Gastroesophageal sphincter (tissue), 4 donors: ENCODE results near the gene COL4A2. TPM values are rescaled to one million over a fixed set of nuclear protein-coding genes. Genes with fewer than 3 reads are reported as not detected.

ENCODE experiments used
- ATAC-seq: fragments of 150-250 bp; one replicate; pipeline ENCODE4 v1.9.1; 2016; ENCODE audit warnings: mild to moderate bottlenecking, moderate library complexity
- H3K27ac ChIP-seq, 4 donors: fragments of 200-600 bp; sonication (generic) in 3 of 4; 1 replicate in 3 of 4; 2 replicates in 1 of 4; pipeline ENCODE4 v1.5.1; 2016 to 2019
- H3K27me3 ChIP-seq: fragments of 200-600 bp; sonication (generic); one replicate; pipeline ENCODE4 v1.5.1; 2019
- H3K36me3 ChIP-seq, 2 donors: fragments of 200-600 bp; sonication (generic); one replicate each; pipeline ENCODE4 v1.5.1; 2019; ENCODE audit warnings: control low read depth in 1 of 2
- H3K4me1 ChIP-seq, 3 donors: fragments of 200-600 bp; sonication (generic); 1 replicate in 2 of 3; 2 replicates in 1 of 3; pipeline ENCODE4 v1.5.1; 2016 to 2019; ENCODE audit warnings: control low read depth in 2 of 3
- H3K4me3 ChIP-seq, 2 donors: fragments of 200-600 bp; sonication (generic); one replicate each; pipeline ENCODE4 v1.5.1; 2019; ENCODE audit warnings: mild to moderate bottlenecking in 1 of 2, moderate library complexity in 1 of 2
- H3K9me3 ChIP-seq, 3 donors: fragments of 200-600 bp; sonication (generic); one replicate each; pipeline ENCODE4 v1.5.1; 2017 to 2019; ENCODE audit warnings: control low read depth in 2 of 3
- EP300 ChIP-seq: sonication (generic); formaldehyde crosslinking; IDR thresholded peaks from one replicate; pipeline ENCODE4 v1.6.1; 2017; ENCODE audit warnings: antibody characterized with exemption, mild to moderate bottlenecking
- POLR2A ChIP-seq, 2 donors: fragments of 450-650 bp; IDR thresholded peaks; one replicate each; pipeline ENCODE4 v1.6.1; 2017; ENCODE audit warnings: antibody characterized with exemption in 2 of 2, mild to moderate bottlenecking in 2 of 2, moderate library complexity in 1 of 2
- POLR2AphosphoS5 ChIP-seq: sonication (generic); formaldehyde crosslinking; IDR thresholded peaks from one replicate; pipeline ENCODE4 v1.6.1; 2017; ENCODE audit warnings: antibody characterized with exemption
- WGBS, 2 donors: methylation state at CpG; one replicate each; pipeline ENCODE4 v1.1.5; 2018; ENCODE audit warnings: low coverage in 1 of 2; 5-methylcytosine and 5-hydroxymethylcytosine counted together
- total RNA-seq, 4 donors: library from RNA; depleted of rRNA; stranded (reverse); fragments of >200 nt; gene quantifications; one replicate each; pipeline ENCODE4 v1.1.0, GENCODE V29; 2016
- TF ChIP-seq, protein P1 (sequence below), 4 experiments: fragments of 200-600 bp in 2 of 4; fragments of 450-650 bp in 2 of 4; sonication (generic) in 1 of 4; IDR thresholded peaks; one replicate each; pipeline ENCODE4 v1.5.1; 2017 to 2019; ENCODE audit warnings: antibody characterized with exemption in 4 of 4, mild to moderate bottlenecking in 2 of 4, moderate library complexity in 2 of 4

Gene COL4A2
- total RNA-seq, 4 donors from 2014 or later: 478 to 945 (median 543) TPM

DNA sequence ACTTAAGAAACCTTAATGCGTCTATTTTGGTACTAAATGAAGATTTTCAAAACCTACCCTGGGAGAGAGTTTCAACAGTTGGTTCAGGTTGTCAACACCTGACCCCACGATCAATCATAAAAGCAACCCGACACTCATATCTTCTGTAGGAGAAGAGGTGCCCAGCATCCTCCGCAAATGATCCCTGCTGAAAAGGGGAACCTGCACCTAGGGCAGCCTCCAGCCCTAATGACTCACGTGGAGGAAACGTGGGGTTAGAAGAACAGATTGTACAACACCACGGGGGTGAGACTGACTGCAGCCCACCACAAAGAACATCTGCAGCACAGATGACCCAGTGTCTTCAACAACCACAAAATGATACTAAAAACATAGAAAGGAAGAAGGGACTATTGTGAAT is 138.1 kb downstream of the COL4A2 start:
- H3K4me1 ChIP-seq: peaks cover 0 to 49% (median 13%) of the 10 kb centered on the region in 3 donors
- H3K27me3 ChIP-seq: no peaks in the 10 kb centered on the region
- H3K36me3 ChIP-seq: peaks cover 0 to 80% of the 10 kb centered on the region in 2 donors
- H3K4me3 ChIP-seq: no peak overlapping the region
- H3K9me3 ChIP-seq: no peaks in the 10 kb centered on the region
- no peak for TF ChIP-seq POLR2A (IDR thresholded peaks at IDR 0.05)
- no peak for TF ChIP-seq POLR2AphosphoS5
- TF ChIP-seq, protein P1, sequence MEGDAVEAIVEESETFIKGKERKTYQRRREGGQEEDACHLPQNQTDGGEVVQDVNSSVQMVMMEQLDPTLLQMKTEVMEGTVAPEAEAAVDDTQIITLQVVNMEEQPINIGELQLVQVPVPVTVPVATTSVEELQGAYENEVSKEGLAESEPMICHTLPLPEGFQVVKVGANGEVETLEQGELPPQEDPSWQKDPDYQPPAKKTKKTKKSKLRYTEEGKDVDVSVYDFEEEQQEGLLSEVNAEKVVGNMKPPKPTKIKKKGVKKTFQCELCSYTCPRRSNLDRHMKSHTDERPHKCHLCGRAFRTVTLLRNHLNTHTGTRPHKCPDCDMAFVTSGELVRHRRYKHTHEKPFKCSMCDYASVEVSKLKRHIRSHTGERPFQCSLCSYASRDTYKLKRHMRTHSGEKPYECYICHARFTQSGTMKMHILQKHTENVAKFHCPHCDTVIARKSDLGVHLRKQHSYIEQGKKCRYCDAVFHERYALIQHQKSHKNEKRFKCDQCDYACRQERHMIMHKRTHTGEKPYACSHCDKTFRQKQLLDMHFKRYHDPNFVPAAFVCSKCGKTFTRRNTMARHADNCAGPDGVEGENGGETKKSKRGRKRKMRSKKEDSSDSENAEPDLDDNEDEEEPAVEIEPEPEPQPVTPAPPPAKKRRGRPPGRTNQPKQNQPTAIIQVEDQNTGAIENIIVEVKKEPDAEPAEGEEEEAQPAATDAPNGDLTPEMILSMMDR (IDR thresholded peaks at IDR 0.05): no peak
- TF ChIP-seq EP300: no peak
- ATAC-seq: no peak
- WGBS, 2 donors: 64 to 80% methylated on average over 1 to 5 of the region's 7 CpGs
- peak overlapping the region in 3 of 4 donors; percentile 72 to 80 (median 79) for H3K27ac ChIP-seq

GRCh38 chr13:110445722-110446574 is 138.9 kb downstream of the COL4A2 start:
- Histone ChIP-seq H3K4me3 (no peak overlapping the region), H3K27me3 (no peaks in the 10 kb centered on the region), H3K36me3 (peaks cover 0 to 80% of the 10 kb centered on the region in 2 donors), H3K9me3 (no peaks in the 10 kb centered on the region), H3K4me1 (peaks cover 0 to 49% (median 13%) of the 10 kb centered on the region in 3 donors), H3K27ac (peak overlapping the region in 3 of 4 donors; percentile 72 to 80 (median 79))
- ATAC-seq: no peak
- 76 to 88% methylated on average over 7 to 8 of the region's 25 CpGs for WGBS, 2 donors
- TF ChIP-seq POLR2A (IDR thresholded peaks at IDR 0.05): no peak
- TF ChIP-seq, protein P1 (IDR thresholded peaks at IDR 0.05): no peak
- no peak for TF ChIP-seq EP300
- no peak for TF ChIP-seq POLR2AphosphoS5

- ATAC-seq: no peak
- peaks cover 0 to 49% (median 13%) of the 10 kb centered on the region in 3 donors for H3K4me1 ChIP-seq
- H3K4me3 ChIP-seq: no peak overlapping the region
- H3K9me3 ChIP-seq: no peaks in the 10 kb centered on the region
- peak overlapping the region in 3 of 4 donors; percentile 72 to 80 (median 79) for H3K27ac ChIP-seq
- TF ChIP-seq, protein P1 (IDR thresholded peaks at IDR 0.05): no peak
- no peak for TF ChIP-seq POLR2AphosphoS5
- TF ChIP-seq EP300: no peak
- no peak for TF ChIP-seq POLR2A (IDR thresholded peaks at IDR 0.05)
- peaks cover 0 to 80% of the 10 kb centered on the region in 2 donors for H3K36me3 ChIP-seq
- no peaks in the 10 kb centered on the region for H3K27me3 ChIP-seq
- 55 to 59% methylated on average over 4 of the region's 4 CpGs for WGBS, 2 donors
Observed at GRCh38 chr13:110446575-110446890, 139.4 kb downstream of the COL4A2 start.

DNA sequence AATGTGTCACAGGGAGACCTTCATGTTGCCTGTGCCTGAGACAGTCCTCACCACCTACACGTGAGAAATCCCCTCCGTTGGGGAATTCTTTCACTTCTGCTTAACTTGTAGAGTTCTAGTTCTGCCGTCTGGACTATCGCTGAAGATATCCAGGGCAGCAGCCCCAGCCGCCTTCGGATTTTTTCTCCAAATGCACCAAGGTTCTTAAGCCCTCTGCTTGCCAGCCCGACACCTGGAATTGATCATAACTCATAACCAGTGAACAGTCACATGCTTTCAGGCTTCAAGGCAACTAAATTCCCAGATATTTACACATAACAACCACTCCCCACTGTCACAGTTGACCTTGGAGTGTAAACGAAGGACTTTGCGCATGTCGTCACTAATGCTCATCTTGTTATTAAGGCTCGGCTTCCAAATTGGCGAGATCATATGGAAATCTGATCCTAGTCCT is 140.0 kb downstream of the COL4A2 start:
- WGBS, 2 donors: 22 to 72% methylated on average over 10 to 12 of the region's 12 CpGs
- Histone ChIP-seq H3K9me3 (no peaks in the 10 kb centered on the region), H3K27me3 (no peaks in the 10 kb centered on the region), H3K4me1 (peaks cover 0 to 49% (median 13%) of the 10 kb centered on the region in 3 donors), H3K4me3 (no peak overlapping the region), H3K36me3 (peaks cover 0 to 83% of the 10 kb centered on the region in 2 donors), H3K27ac (peak overlapping the region; percentile 19 to 80 (median 73))
- TF ChIP-seq POLR2A (IDR thresholded peaks at IDR 0.05) (no peak), POLR2AphosphoS5 (peak; percentile 51)
- ATAC-seq: no peak

- Histone ChIP-seq H3K9me3 (no peaks in the 10 kb centered on the region), H3K27me3 (no peaks in the 10 kb centered on the region), H3K27ac (peak overlapping the region; percentile 18 to 80 (median 73)), H3K4me3 (no peak overlapping the region), H3K4me1 (peaks cover 0 to 48% (median 13%) of the 10 kb centered on the region in 3 donors), H3K36me3 (peaks cover 0 to 90% of the 10 kb centered on the region in 2 donors)
- TF ChIP-seq EP300 (no peak), POLR2A (IDR thresholded peaks at IDR 0.05) (no peak), POLR2AphosphoS5 (no peak)
- TF ChIP-seq, protein P1 (IDR thresholded peaks at IDR 0.05): no peak
- ATAC-seq: no peak
- 64 to 67% methylated on average over 4 to 5 of the region's 9 CpGs for WGBS, 2 donors
Observed at GRCh38 chr13:110447801-110448200, 140.7 kb downstream of the COL4A2 start.
